Caco-2 (cell line): ENCODE data around the gene LHX6. TPM values are rescaled to one million over a fixed set of nuclear protein-coding genes. Genes with fewer than 3 reads are reported as not detected.

Experiments used
- BruUV-seq: library from RNA; stranded (reverse); fragments of 400-500 nt; replicated peaks from 2 replicates; lab custom pipeline; 2021; lab: Mats Ljungman, UMichigan
- CTCF ChIA-PET: fragments of 300-600 bp; sonication (Branson Sonifier 250); formaldehyde crosslinking; loops from one replicate; lab custom pipeline; 2022; ENCODE audit warnings: antibody characterized with exemption; lab: Charles Lee
- POLR2A ChIA-PET: fragments of 300-600 bp; sonication (Branson Sonifier 250); formaldehyde crosslinking; loops from one replicate; lab custom pipeline; 2022; ENCODE audit warnings: antibody characterized with exemption; lab: Charles Lee
- DNase-seq, 2 experiments: peaks; one replicate each; pipeline versions ENCODE4 v3.0.0 to v3.0.0-alpha.2; 2020 to 2022
- H3K27me3 ChIP-seq: replicated peaks from 2 replicates; pipeline ENCODE4 v1.6.0; 2011; ENCODE audit warnings: low read length; ENCODE audit not compliant: control insufficient read depth, insufficient read depth
- H3K36me3 ChIP-seq: 2 replicates; pipeline ENCODE4 v1.5.1; 2011; ENCODE audit warnings: low read length; ENCODE audit not compliant: control insufficient read depth, insufficient read depth
- H3K4me1 ChIP-seq: fragments of 250-450 bp; sonication (Bioruptor Pico); 2 replicates; pipeline ENCODE4 v1.5.1; 2020; ENCODE audit warnings: mild to moderate bottlenecking
- H3K4me3 ChIP-seq: 2 replicates; pipeline ENCODE4 v1.5.1; 2011; ENCODE audit warnings: low read depth, mild to moderate bottlenecking, control low read depth, low read length
- H3K9me3 ChIP-seq: fragments of 250-450 bp; sonication (Bioruptor Pico); 2 replicates; pipeline ENCODE4 v1.5.1; 2020; ENCODE audit warnings: mild to moderate bottlenecking, moderate library complexity
- H3K27ac Mint-ChIP-seq: one replicate; pipeline ENCODE4 v1.8.0; 2022; ENCODE audit warnings: mixed read lengths; ENCODE audit not compliant: unreplicated experiment
- H3K27me3 Mint-ChIP-seq: one replicate; pipeline ENCODE4 v1.8.0; 2022; ENCODE audit warnings: mixed read lengths; ENCODE audit not compliant: insufficient read depth, unreplicated experiment
- H3K36me3 Mint-ChIP-seq: one replicate; pipeline ENCODE4 v1.8.0; 2022; ENCODE audit warnings: mild to moderate bottlenecking, mixed read lengths; ENCODE audit not compliant: insufficient read depth, unreplicated experiment
- H3K4me1 Mint-ChIP-seq: one replicate; pipeline ENCODE4 v1.8.0; 2022; ENCODE audit warnings: low read depth, mixed read lengths; ENCODE audit not compliant: unreplicated experiment
- H3K4me3 Mint-ChIP-seq: one replicate; pipeline ENCODE4 v1.8.0; 2022; ENCODE audit warnings: mild to moderate bottlenecking, moderate library complexity, mixed read lengths; ENCODE audit not compliant: unreplicated experiment
- H3K9me3 Mint-ChIP-seq: one replicate; pipeline ENCODE4 v1.8.0; 2022; ENCODE audit warnings: mixed read lengths; ENCODE audit not compliant: unreplicated experiment
- CTCF ChIP-seq, 2 experiments: fragments of 200-600 bp in 1 of 2; IDR thresholded peaks; 1 replicate in 1 of 2; 2 replicates in 1 of 2; pipeline versions ENCODE4 v1.5.1 to v1.8.0; 2011 to 2022; ENCODE audit warnings: antibody characterized with exemption in 1 of 2, control low read depth in 1 of 2, inconsistent platforms in 1 of 2, low read depth in 1 of 2, low read length in 1 of 2, mild to moderate bottlenecking in 1 of 2, moderate library complexity in 1 of 2; ENCODE audit not compliant: insufficient read depth in 1 of 2, severe bottlenecking in 1 of 2, unreplicated experiment in 1 of 2
- intact Hi-C: fragments of 100-400 bp; cut with micrococcal nuclease; formaldehyde crosslinking; loops from one replicate; pipeline ENCODE4 v1.10.0; 2022; ENCODE audit not compliant: unreplicated experiment
- total RNA-seq: library from RNA; stranded (reverse); gene quantifications from 2 replicates; pipeline ENCODE4 v1.2.3, GENCODE V29; 2022

LHX6 gene
- total RNA-seq, 1 experiment from 2014 or later = 6.1 TPM

DNA sequence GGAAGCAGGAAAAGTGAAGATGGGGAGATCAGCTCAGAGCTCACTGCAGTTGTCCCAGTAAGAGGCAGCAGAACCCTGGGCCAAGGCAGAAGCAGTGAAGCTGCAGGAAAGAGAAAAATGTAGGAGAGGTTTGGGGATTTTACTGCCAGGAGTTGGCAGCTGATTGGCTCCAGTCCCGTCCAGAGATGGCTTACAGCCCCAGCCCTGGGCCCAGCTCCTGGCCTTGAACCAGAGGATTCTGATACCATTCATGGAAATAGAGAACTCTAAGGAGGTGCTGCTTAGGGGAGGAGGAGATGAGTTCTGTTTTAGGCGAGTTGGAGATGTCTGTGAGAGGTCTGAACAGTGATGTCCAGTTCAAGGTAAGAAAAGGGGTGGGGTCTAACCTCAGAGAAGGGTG, 64.5 kb downstream of the LHX6 start:
- H3K4me3 ChIP-seq = no peak overlapping the region
- Mint-ChIP-seq H3K9me3 (peaks cover 10% of the 10 kb centered on the region), H3K27me3 (peaks cover 3% of the 10 kb centered on the region), H3K36me3 (peaks cover 6% of the 10 kb centered on the region), H3K27ac (no peak overlapping the region), H3K4me1 (no peaks in the 10 kb centered on the region), H3K4me3 (no peak overlapping the region)
- H3K27me3 ChIP-seq = no peaks in the 10 kb centered on the region
- 0 out of 2 replicates have a peak, but pooled peaks cover 6% of the 10 kb centered on the region for H3K9me3 ChIP-seq
- no TSS peak for BruUV-seq
- no peaks in the 10 kb centered on the region for H3K36me3 ChIP-seq
- intact Hi-C loops = no loop called here
- no peak for DNase-seq
- TF ChIP-seq CTCF (IDR thresholded peaks at IDR 0.05; ENCODE audit: insufficient read depth in 1 of 2, low read depth in 1 of 2, low read length in 1 of 2, severe bottlenecking in 1 of 2, unreplicated experiment in 1 of 2) = no peak
- POLR2A ChIA-PET = no interaction called here
- CTCF ChIA-PET = no interaction called here
- 0 out of 2 replicates have a peak, but pooled peaks cover 3% of the 10 kb centered on the region for H3K4me1 ChIP-seq

GRCh38 chr9:122162415-122162814, 66.3 kb downstream of the LHX6 start:
- POLR2A ChIA-PET = no interaction called here
- H3K4me3 ChIP-seq = no peak overlapping the region
- no peak overlapping the region for H3K27ac Mint-ChIP-seq
- no peak overlapping the region for H3K4me3 Mint-ChIP-seq
- CTCF ChIA-PET = no interaction called here
- 0 out of 2 replicates have a peak, but pooled peaks cover 6% of the 10 kb centered on the region for H3K9me3 ChIP-seq
- H3K36me3 ChIP-seq = peaks cover 1% of the 10 kb centered on the region; the same call in 1 of the 2 replicates
- DNase-seq = no peak
- H3K27me3 Mint-ChIP-seq = no peaks in the 10 kb centered on the region
- H3K4me1 Mint-ChIP-seq = peaks cover 6% of the 10 kb centered on the region
- no TSS peak for BruUV-seq
- H3K36me3 Mint-ChIP-seq = peaks cover 12% of the 10 kb centered on the region
- peaks cover under 1% of the 10 kb centered on the region for H3K9me3 Mint-ChIP-seq
- H3K27me3 ChIP-seq = no peaks in the 10 kb centered on the region
- intact Hi-C loops = no loop called here
- H3K4me1 ChIP-seq = 0 out of 2 replicates have a peak, but pooled peaks cover 3% of the 10 kb centered on the region
- no peak for TF ChIP-seq CTCF (IDR thresholded peaks at IDR 0.05; ENCODE audit: insufficient read depth in 1 of 2, low read depth in 1 of 2, low read length in 1 of 2, severe bottlenecking in 1 of 2, unreplicated experiment in 1 of 2)

DNA sequence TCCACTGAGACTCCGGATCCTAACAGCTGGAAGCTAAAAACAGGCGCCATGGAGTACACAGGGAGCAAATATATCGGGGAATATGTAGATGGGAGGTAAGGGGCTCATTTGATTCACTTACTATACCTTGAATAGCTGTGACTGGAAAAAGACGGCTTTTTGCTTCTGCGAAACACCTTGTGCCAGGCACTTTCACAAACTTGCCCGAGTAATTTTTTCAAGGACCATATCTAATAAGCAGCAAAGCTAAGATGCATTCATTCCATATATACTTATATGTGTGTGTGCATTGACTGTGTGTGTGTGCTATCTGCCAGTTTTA, 68.9 kb downstream of the LHX6 start:
- Mint-ChIP-seq H3K27me3 (no peaks in the 10 kb centered on the region), H3K4me1 (peaks cover 6% of the 10 kb centered on the region), H3K4me3 (peak overlapping the region; percentile 98), H3K9me3 (no peaks in the 10 kb centered on the region), H3K36me3 (peaks cover 12% of the 10 kb centered on the region), H3K27ac (peak overlapping the region; percentile 99)
- no peak for TF ChIP-seq CTCF (IDR thresholded peaks at IDR 0.05; ENCODE audit: insufficient read depth in 1 of 2, low read depth in 1 of 2, low read length in 1 of 2, severe bottlenecking in 1 of 2, unreplicated experiment in 1 of 2)
- Histone ChIP-seq H3K4me3 (peak overlapping the region; percentile 2; the same call in 1 of the 2 replicates), H3K36me3 (peaks cover 1% of the 10 kb centered on the region; the same call in 1 of the 2 replicates), H3K4me1 (0 out of 2 replicates have a peak, but pooled peaks cover 3% of the 10 kb centered on the region), H3K9me3 (0 out of 2 replicates have a peak, but pooled peaks cover 6% of the 10 kb centered on the region), H3K27me3 (no peaks in the 10 kb centered on the region)
- no peak for DNase-seq
- ChIA-PET CTCF (no interaction called here), POLR2A (interaction anchor here (0.7 to 1.2 kb wide), 2 partner anchors 9 to 105 kb away, joined by 4 read pairs; partner anchors contain the start of genes MRRF and RBM18)
- intact Hi-C loops = loop anchor here (1.0 to 2.0 kb wide), 3 partner anchors 19 to 105 kb away; no protein-coding TSS in a partner anchor
- no TSS peak for BruUV-seq
